HG03565 (cell line): Measurements from ENCODE around the gene SRCIN1.

Experiments used
- ATAC-seq: cut with Tn5 transposase; IDR thresholded peaks from one replicate; pipeline ENCODE4 v1.9.1; 2021; ENCODE audit warnings: mild to moderate bottlenecking, moderate library complexity; ENCODE audit not compliant: unreplicated experiment

The SRCIN1 gene

GRCh38 chr17:38601539-38602351 is 4.0 kb downstream of the SRCIN1 start:
- ATAC-seq = no peak

GRCh38 chr17:38600906-38601305 is 4.8 kb downstream of the SRCIN1 start:
- no peak for ATAC-seq

GRCh38 chr17:38600416-38600815 is 5.3 kb downstream of the SRCIN1 start:
- no peak for ATAC-seq

- no peak for ATAC-seq
Observed at GRCh38 chr17:38599398-38599856, 6.3 kb downstream of the SRCIN1 start.

- ATAC-seq = no peak
Observed at GRCh38 chr17:38598995-38599394, 6.8 kb downstream of the SRCIN1 start.

- ATAC-seq = no peak
Observed at GRCh38 chr17:38598536-38598935, 7.2 kb downstream of the SRCIN1 start.

- ATAC-seq = no peak
Observed at GRCh38 chr17:38597375-38597774, 8.4 kb downstream of the SRCIN1 start.

GRCh38 chr17:38596651-38597050 is 9.1 kb downstream of the SRCIN1 start:
- ATAC-seq = no peak

- ATAC-seq = no peak
Observed at GRCh38 chr17:38595892-38596291, 9.9 kb downstream of the SRCIN1 start.

GRCh38 chr17:38594152-38594551 is 11.6 kb downstream of the SRCIN1 start:
- no peak for ATAC-seq

GRCh38 chr17:38592487-38592886 is 13.3 kb downstream of the SRCIN1 start:
- no peak for ATAC-seq

- no peak for ATAC-seq
Observed at GRCh38 chr17:38591759-38592241, 14.0 kb downstream of the SRCIN1 start.

- no peak for ATAC-seq
Observed at GRCh38 chr17:38590988-38591758, 14.6 kb downstream of the SRCIN1 start.

- ATAC-seq = no peak
Observed at GRCh38 chr17:38589462-38590114, 16.2 kb downstream of the SRCIN1 start.

- ATAC-seq = no peak
Observed at GRCh38 chr17:38588788-38589174, 17.0 kb downstream of the SRCIN1 start.

GRCh38 chr17:38587947-38588787 is 17.6 kb downstream of the SRCIN1 start:
- ATAC-seq = no peak

GRCh38 chr17:38587203-38587602 is 18.5 kb downstream of the SRCIN1 start:
- no peak for ATAC-seq

GRCh38 chr17:38586788-38587187 is 19.0 kb downstream of the SRCIN1 start:
- ATAC-seq = no peak

GRCh38 chr17:38585918-38586529 is 19.7 kb downstream of the SRCIN1 start:
- no peak for ATAC-seq
